ENCODE results near the gene TAP1. TPM values are rescaled to one million over a fixed set of nuclear protein-coding genes. Genes with fewer than 3 reads are reported as not detected.

TAP1 gene
- total and polyA plus RNA-seq, 9 of the 15 experiments (the other 6 are each of a cell fraction or from before 2014, with no cell fraction given): 1.3 to 6.0 (median 4.2) TPM

DNA sequence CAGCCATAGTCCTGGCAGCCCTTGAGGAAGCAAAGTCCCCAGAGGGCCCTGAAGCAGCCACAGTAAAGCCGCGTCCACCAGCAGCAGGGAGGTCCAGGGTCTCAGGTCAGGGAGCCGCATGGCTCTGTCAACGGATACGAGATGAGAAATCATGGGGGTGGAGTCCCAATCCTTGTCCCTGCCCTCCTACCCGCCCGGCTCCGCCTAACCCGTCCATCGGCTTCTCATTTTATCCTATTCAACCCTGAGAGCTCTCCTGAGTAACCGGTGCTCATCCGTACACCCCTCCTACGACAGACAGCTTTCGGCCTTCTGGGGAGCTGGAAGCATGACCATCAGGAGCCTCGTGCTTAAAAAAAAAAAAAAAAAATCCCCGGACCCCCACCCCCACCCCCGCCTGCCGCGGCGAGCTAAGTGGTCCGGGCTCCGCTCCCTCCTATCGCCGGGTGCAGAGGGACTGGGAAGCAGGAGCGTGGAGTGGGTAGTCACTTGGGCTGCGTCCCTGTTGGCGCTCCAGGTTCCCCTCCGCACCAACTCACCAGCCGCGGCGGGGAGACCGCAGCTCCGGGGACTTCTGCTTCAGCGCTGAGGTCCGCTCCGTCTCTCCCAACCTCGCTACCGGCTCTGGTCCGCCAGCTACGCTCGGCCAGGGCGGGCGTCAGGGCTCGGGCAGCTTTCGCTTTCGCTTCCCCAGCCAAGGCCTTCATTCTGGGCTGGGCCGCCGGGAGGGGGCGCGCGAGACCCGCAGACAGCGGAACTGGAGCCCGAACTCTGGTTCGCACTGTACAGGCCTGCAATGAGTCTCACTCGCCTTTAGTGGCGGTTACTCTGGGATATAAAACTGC is 15.2 kb downstream of the TAP1 start, which contains the start of gene TAP2 (continued):
- TF ChIP-seq, protein P1, sequence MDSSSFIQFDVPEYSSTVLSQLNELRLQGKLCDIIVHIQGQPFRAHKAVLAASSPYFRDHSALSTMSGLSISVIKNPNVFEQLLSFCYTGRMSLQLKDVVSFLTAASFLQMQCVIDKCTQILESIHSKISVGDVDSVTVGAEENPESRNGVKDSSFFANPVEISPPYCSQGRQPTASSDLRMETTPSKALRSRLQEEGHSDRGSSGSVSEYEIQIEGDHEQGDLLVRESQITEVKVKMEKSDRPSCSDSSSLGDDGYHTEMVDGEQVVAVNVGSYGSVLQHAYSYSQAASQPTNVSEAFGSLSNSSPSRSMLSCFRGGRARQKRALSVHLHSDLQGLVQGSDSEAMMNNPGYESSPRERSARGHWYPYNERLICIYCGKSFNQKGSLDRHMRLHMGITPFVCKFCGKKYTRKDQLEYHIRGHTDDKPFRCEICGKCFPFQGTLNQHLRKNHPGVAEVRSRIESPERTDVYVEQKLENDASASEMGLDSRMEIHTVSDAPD (CRISPR knock-in tag; IDR thresholded peaks at IDR 0.05): no peak
- TF ChIP-seq SIN3A (IDR thresholded peaks at IDR 0.05; ENCODE audit: borderline replicate concordance in 2 of 2, control insufficient read depth in 1 of 2, low read depth in 2 of 2, low read length in 2 of 2) (peak; percentile 71 to 77; a peak in 2 of 4 replicates), TCF7 (IDR thresholded peaks at IDR 0.05; ENCODE audit: borderline replicate concordance) (no peak), RB1 (IDR thresholded peaks at IDR 0.05; ENCODE audit: low read depth) (peak; percentile 97), LCOR (CRISPR knock-in tag; IDR thresholded peaks at IDR 0.05) (no peak; the same call in 1 of the 2 replicates), HMG20B (CRISPR knock-in tag; IDR thresholded peaks at IDR 0.05) (no peak), XRCC5 (IDR thresholded peaks at IDR 0.05; ENCODE audit: low read depth, low read length) (peak; percentile 87), CBFA2T3 (IDR thresholded peaks at IDR 0.05) (0 out of 2 replicates have a peak, but pooled peaks have one; percentile 3), TRIM28 (IDR thresholded peaks at IDR 0.05) (no peak), GATAD2A (IDR thresholded peaks at IDR 0.05) (no peak), YY1 (IDR thresholded peaks at IDR 0.05; ENCODE audit: borderline replicate concordance in 1 of 3, control insufficient read depth in 1 of 3, extremely low read depth in 1 of 3, insufficient read depth in 3 of 3, insufficient read length in 1 of 3, insufficient replicate concordance in 2 of 3, low read depth in 1 of 3, low read length in 2 of 3) (peak in 2 of 3 experiments; percentile 53 to 63), NCOA1 (IDR thresholded peaks at IDR 0.05; ENCODE audit: low read depth) (peak; percentile 65; the same call in 1 of the 2 replicates), ZNF384 (IDR thresholded peaks at IDR 0.05; ENCODE audit: low read depth, low read length) (0 out of 2 replicates have a peak, but pooled peaks have one; percentile 33), SP1 (CRISPR knock-in tag; IDR thresholded peaks at IDR 0.05) (peak; percentile 78), CBFB (CRISPR knock-in tag; IDR thresholded peaks at IDR 0.05) (no peak), GABPB1 (CRISPR knock-in tag; IDR thresholded peaks at IDR 0.05) (peak; percentile 72; the same call in 1 of the 2 replicates), TAF1 (IDR thresholded peaks at IDR 0.05; ENCODE audit: control insufficient read depth, extremely low read depth, insufficient read depth, low read length, severe bottlenecking) (peak; percentile 47), ZNF3 (CRISPR knock-in tag; IDR thresholded peaks at IDR 0.05) (no peak)
- TF ChIP-seq, protein P2, sequence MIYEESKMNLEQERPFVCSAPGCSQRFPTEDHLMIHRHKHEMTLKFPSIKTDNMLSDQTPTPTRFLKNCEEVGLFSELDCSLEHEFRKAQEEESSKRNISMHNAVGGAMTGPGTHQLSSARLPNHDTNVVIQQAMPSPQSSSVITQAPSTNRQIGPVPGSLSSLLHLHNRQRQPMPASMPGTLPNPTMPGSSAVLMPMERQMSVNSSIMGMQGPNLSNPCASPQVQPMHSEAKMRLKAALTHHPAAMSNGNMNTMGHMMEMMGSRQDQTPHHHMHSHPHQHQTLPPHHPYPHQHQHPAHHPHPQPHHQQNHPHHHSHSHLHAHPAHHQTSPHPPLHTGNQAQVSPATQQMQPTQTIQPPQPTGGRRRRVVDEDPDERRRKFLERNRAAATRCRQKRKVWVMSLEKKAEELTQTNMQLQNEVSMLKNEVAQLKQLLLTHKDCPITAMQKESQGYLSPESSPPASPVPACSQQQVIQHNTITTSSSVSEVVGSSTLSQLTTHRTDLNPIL (CRISPR knock-in tag; IDR thresholded peaks at IDR 0.05): no peak
- TF ChIP-seq, protein P3, sequence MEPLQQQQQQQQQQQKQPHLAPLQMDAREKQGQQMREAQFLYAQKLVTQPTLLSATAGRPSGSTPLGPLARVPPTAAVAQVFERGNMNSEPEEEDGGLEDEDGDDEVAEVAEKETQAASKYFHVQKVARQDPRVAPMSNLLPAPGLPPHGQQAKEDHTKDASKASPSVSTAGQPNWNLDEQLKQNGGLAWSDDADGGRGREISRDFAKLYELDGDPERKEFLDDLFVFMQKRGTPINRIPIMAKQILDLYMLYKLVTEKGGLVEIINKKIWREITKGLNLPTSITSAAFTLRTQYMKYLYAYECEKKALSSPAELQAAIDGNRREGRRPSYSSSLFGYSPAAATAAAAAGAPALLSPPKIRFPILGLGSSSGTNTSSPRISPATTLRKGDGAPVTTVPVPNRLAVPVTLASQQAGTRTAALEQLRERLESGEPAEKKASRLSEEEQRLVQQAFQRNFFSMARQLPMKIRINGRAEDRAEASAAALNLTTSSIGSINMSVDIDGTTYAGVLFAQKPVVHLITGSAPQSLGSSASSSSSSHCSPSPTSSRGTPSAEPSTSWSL (CRISPR knock-in tag; IDR thresholded peaks at IDR 0.05; ENCODE audit: borderline replicate concordance): 0 out of 2 replicates have a peak, but pooled peaks have one; percentile 47
- TF ChIP-seq, protein P4, sequence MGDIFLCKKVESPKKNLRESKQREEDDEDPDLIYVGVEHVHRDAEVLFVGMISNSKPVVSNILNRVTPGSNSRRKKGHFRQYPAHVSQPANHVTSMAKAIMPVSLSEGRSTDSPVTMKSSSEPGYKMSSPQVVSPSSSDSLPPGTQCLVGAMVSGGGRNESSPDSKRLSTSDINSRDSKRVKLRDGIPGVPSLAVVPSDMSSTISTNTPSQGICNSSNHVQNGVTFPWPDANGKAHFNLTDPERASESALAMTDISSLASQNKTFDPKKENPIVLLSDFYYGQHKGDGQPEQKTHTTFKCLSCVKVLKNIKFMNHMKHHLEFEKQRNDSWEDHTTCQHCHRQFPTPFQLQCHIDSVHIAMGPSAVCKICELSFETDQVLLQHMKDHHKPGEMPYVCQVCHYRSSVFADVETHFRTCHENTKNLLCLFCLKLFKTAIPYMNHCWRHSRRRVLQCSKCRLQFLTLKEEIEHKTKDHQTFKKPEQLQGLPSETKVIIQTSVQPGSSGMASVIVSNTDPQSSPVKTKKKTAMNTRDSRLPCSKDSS (IDR thresholded peaks at IDR 0.05; ENCODE audit: low read depth, partially characterized antibody): no peak

Measured in K562 (cell line).